Activated naive CD8-positive, alpha-beta T cell (primary cell): ENCODE results near the gene C19orf47.
A peak's percentile ranks its signal among the peaks of the same experiment; 100 is the strongest.

Experiments
- H3K27ac Mint-ChIP-seq: one replicate; pipeline ENCODE4 v1.8.0; 2021; ENCODE audit warnings: mixed read lengths
- H3K27me3 Mint-ChIP-seq: one replicate; pipeline ENCODE4 v1.8.0; 2021; ENCODE audit warnings: mixed read lengths
- H3K36me3 Mint-ChIP-seq: one replicate; pipeline ENCODE4 v1.8.0; 2021; ENCODE audit warnings: mixed read lengths
- H3K4me1 Mint-ChIP-seq: one replicate; pipeline ENCODE4 v1.8.0; 2021; ENCODE audit warnings: low read depth, mixed read lengths
- H3K4me3 Mint-ChIP-seq: one replicate; pipeline ENCODE4 v1.8.0; 2021; ENCODE audit warnings: mild to moderate bottlenecking, mixed read lengths
- H3K9me3 Mint-ChIP-seq: one replicate; pipeline ENCODE4 v1.8.0; 2021; ENCODE audit warnings: low read depth, mixed read lengths

Gene C19orf47

GRCh38 chr19:40279120-40279551 is 69.1 kb downstream of the C19orf47 start:
- no peaks in the 10 kb centered on the region for H3K9me3 Mint-ChIP-seq
- no peak overlapping the region for H3K4me3 Mint-ChIP-seq
- H3K36me3 Mint-ChIP-seq = no peaks in the 10 kb centered on the region
- H3K27me3 Mint-ChIP-seq = no peaks in the 10 kb centered on the region
- H3K27ac Mint-ChIP-seq = no peak overlapping the region
- H3K4me1 Mint-ChIP-seq = peaks cover 74% of the 10 kb centered on the region

GRCh38 chr19:40278361-40279035 is 69.7 kb downstream of the C19orf47 start:
- Mint-ChIP-seq H3K27me3 (no peaks in the 10 kb centered on the region), H3K36me3 (no peaks in the 10 kb centered on the region), H3K27ac (no peak overlapping the region), H3K4me3 (no peak overlapping the region), H3K4me1 (peaks cover 76% of the 10 kb centered on the region), H3K9me3 (no peaks in the 10 kb centered on the region)

GRCh38 chr19:40277356-40278059 is 70.7 kb downstream of the C19orf47 start:
- Mint-ChIP-seq H3K4me1 (peaks cover 71% of the 10 kb centered on the region), H3K36me3 (no peaks in the 10 kb centered on the region), H3K4me3 (no peak overlapping the region), H3K27ac (peak overlapping the region; percentile 19), H3K9me3 (no peaks in the 10 kb centered on the region), H3K27me3 (no peaks in the 10 kb centered on the region)

GRCh38 chr19:40274585-40275544 is 73.3 kb downstream of the C19orf47 start:
- Mint-ChIP-seq H3K27ac (peak overlapping the region; percentile 70), H3K4me1 (peaks cover 60% of the 10 kb centered on the region), H3K36me3 (no peaks in the 10 kb centered on the region), H3K4me3 (peak overlapping the region; percentile 70), H3K27me3 (no peaks in the 10 kb centered on the region), H3K9me3 (no peaks in the 10 kb centered on the region)

- Mint-ChIP-seq H3K36me3 (no peaks in the 10 kb centered on the region), H3K27me3 (no peaks in the 10 kb centered on the region), H3K27ac (peak overlapping the region; percentile 70), H3K9me3 (no peaks in the 10 kb centered on the region), H3K4me3 (peak overlapping the region; percentile 70), H3K4me1 (peaks cover 64% of the 10 kb centered on the region)
These were observed 74.5 kb downstream of the C19orf47 start for GRCh38 chr19:40273469-40274360.

GRCh38 chr19:40272261-40272660 is 75.9 kb downstream of the C19orf47 start:
- Mint-ChIP-seq H3K4me3 (no peak overlapping the region), H3K4me1 (peaks cover 55% of the 10 kb centered on the region), H3K36me3 (no peaks in the 10 kb centered on the region), H3K27ac (peak overlapping the region; percentile 16), H3K27me3 (no peaks in the 10 kb centered on the region), H3K9me3 (no peaks in the 10 kb centered on the region)

- no peak overlapping the region for H3K27ac Mint-ChIP-seq
- no peak overlapping the region for H3K4me3 Mint-ChIP-seq
- H3K36me3 Mint-ChIP-seq = no peaks in the 10 kb centered on the region
- no peaks in the 10 kb centered on the region for H3K27me3 Mint-ChIP-seq
- no peaks in the 10 kb centered on the region for H3K9me3 Mint-ChIP-seq
- H3K4me1 Mint-ChIP-seq = peaks cover 56% of the 10 kb centered on the region
These were observed 76.5 kb downstream of the C19orf47 start for GRCh38 chr19:40271706-40272105.

GRCh38 chr19:40270362-40271089 is 77.7 kb downstream of the C19orf47 start:
- no peak overlapping the region for H3K4me3 Mint-ChIP-seq
- H3K36me3 Mint-ChIP-seq = no peaks in the 10 kb centered on the region
- H3K9me3 Mint-ChIP-seq = no peaks in the 10 kb centered on the region
- H3K27me3 Mint-ChIP-seq = no peaks in the 10 kb centered on the region
- H3K27ac Mint-ChIP-seq = no peak overlapping the region
- H3K4me1 Mint-ChIP-seq = peaks cover 55% of the 10 kb centered on the region
